Globus pallidus (tissue), 1 donor: Measurements from ENCODE around the gene TEX2.
A peak's percentile ranks its signal among the peaks of the same experiment; 100 is the strongest.

Experiments
- DNase-seq: peaks from one replicate; pipeline ENCODE4 v3.0.0-alpha.2; 2015; ENCODE audit warnings: low spot score

TEX2 gene, protein sequence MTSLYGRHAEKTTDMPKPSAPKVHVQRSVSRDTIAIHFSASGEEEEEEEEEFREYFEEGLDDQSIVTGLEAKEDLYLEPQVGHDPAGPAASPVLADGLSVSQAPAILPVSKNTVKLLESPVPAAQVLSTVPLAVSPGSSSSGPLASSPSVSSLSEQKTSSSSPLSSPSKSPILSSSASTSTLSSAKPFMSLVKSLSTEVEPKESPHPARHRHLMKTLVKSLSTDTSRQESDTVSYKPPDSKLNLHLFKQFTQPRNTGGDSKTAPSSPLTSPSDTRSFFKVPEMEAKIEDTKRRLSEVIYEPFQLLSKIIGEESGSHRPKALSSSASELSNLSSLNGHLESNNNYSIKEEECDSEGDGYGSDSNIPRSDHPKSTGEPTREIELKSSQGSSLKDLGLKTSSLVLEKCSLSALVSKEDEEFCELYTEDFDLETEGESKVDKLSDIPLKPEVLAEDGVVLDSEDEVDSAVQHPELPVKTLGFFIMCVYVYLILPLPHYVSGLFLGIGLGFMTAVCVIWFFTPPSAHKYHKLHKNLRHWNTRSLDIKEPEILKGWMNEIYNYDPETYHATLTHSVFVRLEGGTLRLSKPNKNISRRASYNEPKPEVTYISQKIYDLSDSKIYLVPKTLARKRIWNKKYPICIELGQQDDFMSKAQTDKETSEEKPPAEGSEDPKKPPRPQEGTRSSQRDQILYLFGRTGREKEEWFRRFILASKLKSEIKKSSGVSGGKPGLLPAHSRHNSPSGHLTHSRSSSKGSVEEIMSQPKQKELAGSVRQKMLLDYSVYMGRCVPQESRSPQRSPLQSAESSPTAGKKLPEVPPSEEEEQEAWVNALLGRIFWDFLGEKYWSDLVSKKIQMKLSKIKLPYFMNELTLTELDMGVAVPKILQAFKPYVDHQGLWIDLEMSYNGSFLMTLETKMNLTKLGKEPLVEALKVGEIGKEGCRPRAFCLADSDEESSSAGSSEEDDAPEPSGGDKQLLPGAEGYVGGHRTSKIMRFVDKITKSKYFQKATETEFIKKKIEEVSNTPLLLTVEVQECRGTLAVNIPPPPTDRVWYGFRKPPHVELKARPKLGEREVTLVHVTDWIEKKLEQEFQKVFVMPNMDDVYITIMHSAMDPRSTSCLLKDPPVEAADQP

DNA sequence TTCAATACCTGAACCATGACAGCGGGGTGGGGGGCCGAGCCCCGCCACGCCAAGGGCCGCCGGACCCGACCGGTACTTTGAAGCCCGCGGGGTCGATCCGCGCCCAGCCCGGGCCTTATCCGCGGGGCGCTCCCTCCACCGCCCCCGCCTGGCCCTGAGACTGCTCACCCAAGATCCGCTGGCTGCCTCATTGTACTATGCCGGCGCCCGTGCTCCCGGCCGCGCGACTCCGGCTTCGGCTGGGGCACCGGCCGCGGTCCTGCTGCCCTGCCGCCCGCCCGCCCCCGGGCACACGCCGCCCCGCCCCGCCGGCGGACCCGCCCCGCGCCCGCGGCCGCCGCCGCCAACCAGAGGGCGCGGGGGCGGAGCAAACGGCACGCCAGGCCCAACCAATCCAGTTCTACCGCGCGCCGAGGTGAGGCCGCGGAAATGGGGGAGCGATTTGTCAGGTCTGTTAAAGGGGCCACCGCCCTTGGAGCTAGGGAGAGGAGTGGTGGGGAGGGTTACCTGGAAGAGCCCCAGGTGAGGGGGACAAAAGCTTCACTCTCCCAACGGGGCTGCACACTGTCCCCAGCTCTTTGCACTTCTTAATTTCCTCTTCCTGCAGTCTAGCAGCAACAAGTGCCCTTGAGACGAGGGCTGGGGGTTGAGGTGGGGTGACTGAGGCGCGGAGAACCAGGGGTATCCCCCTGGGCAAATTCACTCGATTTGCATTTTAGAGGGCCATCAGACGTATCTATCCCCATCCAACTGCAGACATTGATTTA, at the start of gene TEX2:
TEX2 (minus strand) TSS at position 261 of the 767 bp plus-strand sequence. CDS start 49,043 bp downstream, outside the sequence.
- DNase-seq, result peak; percentile 92

DNA sequence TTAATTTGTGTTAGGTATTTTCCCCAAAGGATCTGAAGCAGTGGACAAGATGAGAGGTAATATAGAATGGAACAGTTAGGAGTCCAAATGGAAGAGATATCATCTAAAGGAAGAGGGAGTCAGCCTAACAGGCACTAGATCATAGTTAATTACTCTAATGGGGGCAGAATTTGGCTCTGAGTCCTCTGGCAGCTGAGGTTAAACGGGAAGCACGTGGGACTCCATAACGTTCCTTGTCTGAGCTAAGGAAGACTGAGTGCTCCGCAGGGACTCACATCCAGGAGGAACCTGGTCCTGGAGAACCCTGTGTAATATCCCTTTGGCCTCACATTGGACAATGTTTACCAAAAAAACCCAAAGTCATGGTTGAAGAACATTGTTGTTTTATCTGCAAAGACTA, 46.6 kb upstream of the TEX2 start:
- DNase-seq, result no peak

DNA sequence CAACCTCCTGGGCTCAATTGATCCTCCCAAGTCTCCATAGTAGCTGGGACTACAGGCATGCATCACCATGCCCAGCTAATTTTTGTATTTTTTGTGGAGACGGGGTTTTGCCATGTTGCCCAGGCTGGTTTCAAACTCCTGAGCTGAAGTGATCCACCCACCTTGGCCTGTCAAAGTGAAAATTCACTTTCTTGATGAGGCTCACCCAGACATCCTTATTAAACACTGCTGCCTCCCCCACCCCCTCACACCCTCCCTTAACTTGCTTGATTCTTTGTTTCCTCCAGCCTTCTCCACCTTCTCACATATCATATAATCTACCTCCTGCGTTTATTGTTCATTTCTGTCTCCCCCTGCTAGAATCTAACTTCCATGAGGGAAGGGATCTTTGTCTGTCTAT, 46.0 kb upstream of the TEX2 start:
- no peak for DNase-seq

DNA sequence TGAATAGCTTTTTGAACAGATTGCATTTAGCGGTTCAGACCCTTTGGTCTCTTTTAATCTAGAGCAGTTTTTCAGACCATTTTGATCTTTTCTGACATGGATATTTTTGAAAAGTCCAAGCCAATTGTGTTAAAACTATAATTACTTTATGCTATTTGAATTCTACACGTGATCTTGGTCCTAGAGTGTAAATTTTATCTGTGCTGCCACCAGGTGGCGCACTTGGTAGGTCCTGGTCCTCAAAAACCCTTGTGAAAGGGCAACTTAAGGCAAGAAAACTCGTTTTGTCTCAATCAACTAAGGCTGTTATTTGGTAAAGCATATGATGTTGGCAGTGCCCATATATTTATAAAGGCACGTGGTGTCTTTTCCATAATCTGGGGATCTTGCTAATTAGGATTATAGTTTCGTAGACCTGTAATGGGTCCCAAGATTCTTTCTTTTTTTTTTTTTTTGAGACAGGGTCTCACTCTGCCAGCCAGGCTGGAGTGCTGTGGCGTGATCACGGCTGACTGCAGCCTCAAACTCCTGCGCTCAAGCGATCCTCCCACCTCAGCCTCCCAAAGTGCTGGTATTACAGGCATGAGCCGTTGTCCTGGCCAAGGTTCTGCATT, 43.9 kb upstream of the TEX2 start:
- peak; percentile 57 for DNase-seq

DNA sequence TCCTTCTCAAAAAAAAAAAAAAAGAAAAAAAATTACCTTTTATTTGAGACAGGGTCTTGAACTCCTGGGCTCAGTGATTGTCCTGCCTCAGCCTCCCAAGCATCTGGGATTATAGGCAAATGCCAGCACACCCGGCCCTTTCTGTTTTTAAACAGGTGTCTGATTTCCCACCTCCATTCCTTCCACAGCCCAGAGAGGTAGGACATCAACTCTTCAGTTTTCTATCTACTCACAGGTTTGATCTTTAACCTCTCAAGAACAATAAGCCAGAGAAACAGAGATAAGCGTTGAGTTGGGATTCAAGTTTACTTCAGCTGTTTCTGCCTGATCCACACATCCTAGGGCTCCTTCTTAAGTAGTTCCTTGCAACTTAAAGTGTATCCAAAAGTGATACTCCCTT, 41.5 kb upstream of the TEX2 start:
- DNase-seq, result no peak

DNA sequence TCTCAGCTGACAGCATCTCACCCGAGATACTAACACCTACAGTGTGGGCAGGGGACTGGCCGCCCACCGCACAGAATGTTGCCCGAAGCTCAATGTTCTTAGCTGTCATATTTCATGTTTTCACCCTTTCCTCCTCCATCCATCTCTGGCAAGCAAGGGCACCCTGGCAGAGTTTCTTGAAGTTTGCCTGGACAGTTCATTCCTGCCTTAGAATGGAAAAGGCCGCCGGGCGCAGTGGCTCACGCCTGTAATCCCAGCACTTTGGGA, 37.6 kb upstream of the TEX2 start:
- no peak for DNase-seq

DNA sequence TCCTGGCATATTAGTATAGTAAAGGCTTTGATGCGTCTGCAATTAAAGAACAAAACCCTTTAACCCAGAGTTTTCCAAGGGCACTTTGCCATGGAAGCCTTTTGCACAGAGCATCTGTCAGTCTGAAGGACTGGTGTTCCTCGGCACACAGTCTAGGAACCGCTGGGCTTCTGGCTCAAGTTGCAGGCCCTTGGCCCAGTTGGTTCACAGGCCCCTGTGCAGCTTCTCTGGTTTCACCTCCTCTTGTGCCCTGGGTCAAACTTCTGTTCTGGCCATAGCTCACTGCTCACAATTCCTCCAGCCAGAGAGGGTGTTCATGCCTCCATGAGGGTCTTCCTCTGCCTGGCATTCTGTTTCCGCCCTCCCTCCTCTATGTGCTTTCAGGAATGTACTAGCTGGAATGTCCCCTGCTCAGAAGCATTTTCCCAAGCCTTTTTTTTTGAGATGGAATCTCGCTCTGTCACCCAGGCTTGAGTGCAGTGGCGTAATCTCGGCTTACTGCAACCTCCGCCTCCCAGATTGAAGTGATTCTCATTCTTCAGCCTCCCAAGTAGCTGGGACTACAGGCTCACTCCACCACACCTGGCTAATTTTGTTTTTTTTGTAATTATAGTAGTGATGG, 34.5 kb upstream of the TEX2 start:
- no peak for DNase-seq

DNA sequence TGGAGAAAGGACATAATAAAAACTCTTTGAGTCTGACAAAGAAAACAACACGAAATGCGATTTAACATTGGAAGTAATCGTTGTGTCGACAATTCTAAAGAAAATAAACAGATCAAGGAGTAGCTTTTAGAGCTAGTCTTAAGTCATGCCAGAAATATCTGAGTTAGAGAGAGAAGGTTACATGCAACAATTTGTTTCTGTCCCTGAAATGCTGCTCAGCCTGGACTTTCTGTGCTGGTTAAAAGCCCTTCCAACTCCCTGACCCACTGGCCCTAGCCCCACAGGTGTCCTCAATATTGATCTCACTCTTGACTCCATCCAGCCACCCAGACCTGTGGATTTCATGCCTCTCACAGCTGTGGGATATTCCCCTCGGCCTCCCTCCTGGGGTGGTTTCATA, 33.2 kb upstream of the TEX2 start:
- no peak for DNase-seq

DNA sequence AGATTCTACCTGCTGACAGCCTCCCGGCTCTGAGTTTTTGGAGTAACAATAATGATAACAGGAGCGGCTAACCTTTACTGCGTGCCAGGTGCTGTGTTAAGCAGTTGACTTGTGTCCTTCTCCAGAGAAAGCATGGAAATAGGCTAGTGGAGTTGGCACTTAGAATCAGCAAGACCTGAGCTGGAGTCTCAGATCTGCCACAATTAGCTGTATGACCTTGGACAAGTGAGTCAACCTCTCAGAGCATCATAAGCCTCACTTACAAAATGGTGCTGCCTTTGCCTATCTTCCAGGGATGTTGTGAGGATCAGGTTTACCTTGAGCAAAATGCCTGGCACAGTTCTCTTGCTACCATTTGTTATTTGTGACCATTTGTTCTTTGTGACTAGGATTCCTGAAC, 32.1 kb upstream of the TEX2 start:
- DNase-seq, result no peak

DNA sequence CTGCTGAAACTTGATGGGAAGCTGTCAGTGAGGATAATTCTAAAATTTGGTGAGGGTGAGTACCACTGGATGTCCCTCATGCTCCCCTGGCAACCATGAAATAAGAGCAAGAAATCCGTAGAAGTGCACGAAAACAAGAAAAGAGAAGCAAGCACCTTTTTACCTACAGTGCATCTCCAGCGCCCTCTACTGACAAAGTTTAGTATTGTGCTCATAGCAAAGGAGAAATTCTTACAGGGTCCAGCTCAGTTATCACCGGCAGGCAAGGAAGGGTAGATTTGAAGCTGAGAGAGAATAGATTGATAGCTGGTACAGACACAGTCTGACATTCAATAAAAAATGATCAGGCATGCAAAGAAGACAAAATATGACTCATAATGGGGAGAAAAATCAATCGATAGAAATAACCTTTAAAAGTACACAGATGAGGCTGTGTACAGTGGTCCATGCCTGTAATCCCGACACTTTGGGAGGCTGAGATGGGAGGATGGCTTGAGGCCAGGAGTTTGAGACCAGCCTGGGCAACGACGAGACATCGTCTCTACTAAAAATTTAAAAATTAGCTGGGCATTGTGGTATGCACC, 28.3 kb upstream of the TEX2 start:
- DNase-seq, result no peak

DNA sequence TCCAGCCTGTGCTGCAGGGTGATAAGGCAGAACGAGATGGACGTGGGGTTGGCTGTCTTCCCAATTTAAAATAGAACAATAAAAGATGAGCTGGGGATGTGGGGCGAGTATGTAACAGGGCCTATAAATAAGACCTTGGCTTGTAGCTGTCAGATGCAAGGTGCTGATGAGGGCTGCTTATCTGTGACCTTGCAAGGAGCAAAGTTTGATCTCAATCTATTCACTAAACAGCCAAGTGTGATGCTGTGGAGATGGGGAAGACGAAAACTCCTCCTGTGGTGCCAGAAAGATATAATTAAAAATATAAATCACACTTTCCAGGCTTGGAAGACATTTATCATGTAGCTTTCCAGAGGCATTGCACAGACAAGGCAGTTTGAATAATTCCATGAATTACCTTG, 26.7 kb upstream of the TEX2 start:
- no peak for DNase-seq

DNA sequence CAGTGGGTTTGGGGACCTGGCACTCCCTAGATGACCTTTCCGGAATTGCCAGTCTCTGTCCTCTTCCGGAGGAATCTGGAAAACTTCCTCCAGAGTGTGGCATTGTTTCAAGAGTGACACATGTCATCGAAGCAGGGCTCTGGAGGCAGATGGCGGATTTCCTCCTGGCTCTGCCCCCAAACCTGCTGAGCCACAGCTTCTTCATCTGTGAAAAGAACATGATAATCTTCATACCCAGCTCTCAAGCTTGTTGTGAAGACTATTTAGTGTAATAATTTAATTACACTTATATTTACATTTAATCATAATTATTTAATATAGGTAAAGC, 19.7 kb upstream of the TEX2 start:
- no peak for DNase-seq

DNA sequence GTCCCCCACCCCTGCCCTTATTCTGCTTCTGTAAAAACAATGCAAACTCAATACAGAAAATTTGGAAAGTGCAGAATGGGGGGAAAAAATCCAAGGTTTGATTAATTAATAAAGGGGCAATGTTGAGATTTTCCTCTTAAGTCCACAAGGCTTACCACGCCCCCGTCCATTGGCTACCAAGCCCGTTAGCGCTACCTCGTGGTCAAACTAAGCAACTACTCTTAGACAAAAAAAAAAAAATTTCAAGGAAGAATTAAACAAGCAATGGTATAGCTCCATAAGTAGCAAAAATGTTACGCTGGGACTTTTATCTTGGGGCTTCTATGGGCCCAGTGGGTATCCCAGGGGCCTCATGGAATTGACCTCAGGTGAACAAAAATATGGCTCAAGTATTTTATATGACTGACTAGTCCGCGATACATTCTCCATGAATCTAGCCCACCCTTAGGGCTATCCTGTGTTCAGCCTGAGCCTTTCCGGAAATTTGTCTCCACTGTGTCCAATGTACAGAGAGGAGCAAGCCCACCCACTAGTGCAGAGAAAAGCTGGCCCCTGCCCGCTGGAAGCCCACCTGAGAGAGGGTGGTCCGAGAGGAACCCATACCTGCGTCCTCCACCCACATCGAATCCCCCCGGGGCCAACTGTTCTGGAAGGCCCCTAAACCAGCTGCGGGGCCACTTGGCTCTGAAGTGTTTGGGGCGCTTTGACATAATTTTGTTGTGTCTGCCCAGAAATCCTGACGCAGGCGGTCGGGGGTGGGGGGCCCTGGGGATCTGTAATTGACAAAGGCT, 19.1 kb upstream of the TEX2 start:
- peak; percentile 79 for DNase-seq

DNA sequence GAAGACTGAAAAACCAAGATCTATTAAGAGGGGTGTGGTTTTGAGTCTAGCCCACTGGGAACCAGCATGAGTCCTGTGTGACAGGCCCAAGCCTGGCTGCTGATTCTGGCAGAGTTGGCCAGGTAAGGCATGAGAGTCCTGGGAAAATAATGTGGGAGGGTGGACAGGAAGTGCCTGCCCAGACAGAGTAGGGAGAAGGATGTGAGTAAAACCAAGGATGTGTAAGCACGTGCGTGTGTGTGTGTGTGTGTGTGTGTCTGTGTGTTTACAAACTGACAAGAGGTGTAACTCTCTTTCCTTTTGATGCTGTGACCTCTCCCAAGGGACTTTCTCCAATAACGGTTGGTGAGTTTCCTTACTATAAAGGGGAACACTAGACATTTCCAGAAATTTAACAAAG, 15.6 kb upstream of the TEX2 start:
- no peak for DNase-seq

DNA sequence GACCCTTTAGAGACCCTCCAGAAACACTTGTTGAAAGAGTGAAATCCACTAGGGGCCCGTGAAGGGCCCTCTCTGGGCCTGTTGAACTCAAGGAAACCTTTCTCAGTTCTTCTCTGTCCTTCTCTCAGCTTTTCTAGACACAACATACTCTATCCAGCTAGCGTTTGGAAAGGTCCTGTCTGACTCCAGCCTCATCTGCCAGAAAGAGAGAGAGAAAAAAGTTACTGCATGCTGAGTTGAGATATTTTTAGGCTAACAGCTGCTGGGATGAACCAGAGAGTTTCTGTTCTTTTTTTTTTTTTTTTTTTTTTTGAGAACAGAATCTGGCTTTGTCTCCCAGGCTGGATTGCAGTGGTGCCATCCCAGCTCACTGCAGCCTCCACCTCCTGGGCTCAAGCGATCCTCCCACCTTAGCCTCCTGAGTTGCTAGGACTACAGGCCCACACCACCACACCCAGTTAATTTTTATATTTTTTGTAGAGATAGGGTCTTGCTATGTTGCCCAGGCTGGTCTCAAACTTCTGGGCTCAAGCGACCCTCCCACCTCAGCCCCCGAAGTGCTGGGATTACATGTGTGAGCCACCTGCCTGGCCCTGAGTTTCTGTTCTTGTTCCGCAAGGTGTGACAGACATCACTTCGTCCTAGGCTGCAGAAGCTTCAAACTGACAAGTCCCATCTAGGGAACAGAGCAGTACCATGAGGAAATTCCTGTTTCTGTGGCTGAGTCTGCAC, 14.9 kb upstream of the TEX2 start:
- DNase-seq, result peak; percentile 44

DNA sequence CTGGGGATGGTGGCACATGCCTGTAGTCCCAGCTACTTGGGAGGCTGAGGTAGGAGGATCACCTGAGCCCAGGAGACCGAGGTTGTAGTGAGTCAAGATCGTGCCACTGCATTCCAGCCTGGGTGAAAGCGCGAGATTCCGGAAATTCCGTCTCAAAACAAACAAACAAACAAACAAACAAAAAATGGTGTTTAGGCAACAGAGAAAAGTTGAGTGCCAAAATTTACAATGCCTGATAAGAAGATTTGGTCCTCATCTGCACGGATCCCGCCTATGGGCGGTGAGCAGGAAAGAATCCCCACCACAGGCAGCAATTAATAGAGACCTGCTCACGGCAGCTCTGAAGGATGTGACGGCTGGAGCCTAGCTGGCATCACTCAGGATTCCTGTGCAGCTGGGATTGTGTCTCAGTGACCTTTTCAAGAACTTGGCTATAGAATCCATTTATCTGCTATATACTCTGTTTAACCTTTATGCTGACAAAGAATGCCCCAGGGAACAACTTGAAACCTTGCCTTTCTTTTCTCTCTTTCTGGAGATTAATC, 14.0 kb upstream of the TEX2 start:
- no peak for DNase-seq

DNA sequence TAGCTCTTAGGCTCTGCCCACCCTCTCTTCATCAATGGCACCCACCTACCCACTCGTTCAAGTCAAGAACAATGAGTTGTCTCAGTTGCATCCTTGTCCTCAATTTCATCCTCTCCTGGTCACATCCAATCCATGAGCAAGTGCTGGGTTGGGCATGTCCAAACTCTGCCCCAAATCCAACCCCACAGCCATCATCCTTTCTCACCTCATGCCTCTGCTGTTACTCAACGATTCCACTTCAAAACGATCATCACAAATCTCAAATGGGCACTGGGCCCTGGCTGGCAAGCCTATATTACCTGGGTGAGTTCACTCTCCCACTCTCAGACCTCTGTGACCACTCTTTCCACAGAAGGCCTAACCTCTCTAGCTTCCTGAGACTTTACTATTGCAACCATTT, 12.0 kb upstream of the TEX2 start:
- no peak for DNase-seq

DNA sequence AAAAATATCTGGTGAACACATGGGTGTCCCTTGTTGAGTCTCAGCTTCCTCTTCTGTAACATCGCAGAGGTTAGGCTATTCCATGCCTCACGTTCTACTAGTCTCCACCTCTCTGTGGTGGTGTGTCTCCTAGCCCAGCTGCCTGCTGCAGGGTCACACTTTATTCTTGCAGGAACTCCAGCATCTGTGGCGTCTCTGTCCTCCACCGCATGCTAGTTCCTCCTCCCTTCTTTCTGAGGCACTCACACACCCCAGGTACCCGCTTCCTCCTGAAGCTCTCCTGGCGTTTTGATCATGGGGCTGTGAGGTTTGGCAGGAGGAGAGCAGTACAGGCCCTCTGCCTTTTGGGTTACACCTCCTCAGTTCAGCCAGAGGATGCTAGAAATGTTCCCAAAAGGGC, 9.9 kb upstream of the TEX2 start:
- no peak for DNase-seq

DNA sequence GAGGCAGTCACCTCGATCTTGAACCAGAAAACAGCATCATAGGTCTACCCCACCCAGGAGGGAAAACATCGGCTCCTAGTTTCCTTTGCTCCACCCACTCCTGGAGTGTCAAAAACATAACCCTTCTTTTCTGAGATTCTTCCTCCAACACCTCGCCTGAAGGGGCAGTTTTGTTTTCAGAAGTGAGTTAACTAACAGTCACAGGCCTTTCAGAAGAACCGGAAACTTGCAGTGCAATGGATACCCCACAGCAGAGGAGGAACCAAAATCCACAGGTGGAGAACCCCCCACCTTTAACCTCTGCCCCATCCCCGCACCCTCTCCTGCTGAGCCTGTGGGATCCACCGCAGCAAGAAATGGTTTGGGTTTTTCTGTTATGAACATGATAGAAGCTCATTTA, 7.8 kb upstream of the TEX2 start:
- DNase-seq, result no peak
